ENCODE results near the gene PLPPR4. TPM values are rescaled to one million over a fixed set of nuclear protein-coding genes. Genes with fewer than 3 reads are reported as not detected.
"Not testable (repeated sequence)": the region's sequence is repeated elsewhere in the genome, so short reads cannot be mapped to it uniquely, and the experiment has no call there.

The PLPPR4 gene
- total and polyA plus RNA-seq, 10 donors, result 0.06 to 1.6 (median 0.39) TPM

GRCh38 chr1:99282536-99282935 is 18.2 kb downstream of the PLPPR4 start:
- Histone ChIP-seq H3K9me3 (peaks cover 0 to 4% (median 0%) of the 10 kb centered on the region in 8 donors), H3K36me3 (no peaks in the 10 kb centered on the region), H3K27ac (no peak overlapping the region), H3K4me1 (no peaks in the 10 kb centered on the region), H3K4me3 (no peak overlapping the region), H3K27me3 (replicated peaks in 1 of 7) (no peaks in the 10 kb centered on the region)
- intact Hi-C loops (cut with DNase I; ENCODE audit: low total_unique reads), result no loop called here
- DNase-seq, result no peak
- WGBS, 5 donors, result 25 to 37% (median 30%) methylated on average over 3 of the region's 3 CpGs
- no peak for TF ChIP-seq POLR2A (IDR thresholded peaks at IDR 0.05)
- TF ChIP-seq CTCF (IDR thresholded peaks at IDR 0.05 in 8 of 11, conservative IDR thresholded peaks at IDR 0.05 in 3 of 11), result no peak
- no peak for TF ChIP-seq POLR2AphosphoS5 (IDR thresholded peaks at IDR 0.05)

GRCh38 chr1:99283521-99283920 is 19.2 kb downstream of the PLPPR4 start:
- intact Hi-C loops (cut with DNase I; ENCODE audit: low total_unique reads); H3K27me3 ChIP-seq (replicated peaks in 1 of 7); DNase-seq; H3K4me3 ChIP-seq; H3K9me3 ChIP-seq; H3K36me3 ChIP-seq; H3K4me1 ChIP-seq; H3K27ac ChIP-seq: not testable (repeated sequence)
- WGBS, 5 donors, result 89 to 95% (median 92%) methylated on average over 18 of the region's 18 CpGs

- WGBS, 5 donors, result 71 to 81% (median 77%) methylated on average over 6 of the region's 6 CpGs
- H3K36me3 ChIP-seq, result no peaks in the 10 kb centered on the region
- peaks cover 0 to 14% (median 2%) of the 10 kb centered on the region in 8 donors for H3K9me3 ChIP-seq
- TF ChIP-seq CTCF (IDR thresholded peaks at IDR 0.05 in 8 of 11, conservative IDR thresholded peaks at IDR 0.05 in 3 of 11), result no peak
- no peak for TF ChIP-seq POLR2A (IDR thresholded peaks at IDR 0.05)
- no peak for TF ChIP-seq POLR2AphosphoS5 (IDR thresholded peaks at IDR 0.05)
- H3K4me1 ChIP-seq, result no peaks in the 10 kb centered on the region
- no peak for DNase-seq
- intact Hi-C loops (cut with DNase I; ENCODE audit: low total_unique reads), result no loop called here
- H3K27ac ChIP-seq, result no peak overlapping the region
- H3K4me3 ChIP-seq, result no peak overlapping the region
- H3K27me3 ChIP-seq (replicated peaks in 1 of 7), result no peaks in the 10 kb centered on the region
Measured at GRCh38 chr1:99292886-99293285, 28.6 kb downstream of the PLPPR4 start.

- Histone ChIP-seq H3K9me3 (no peaks in the 10 kb centered on the region), H3K27ac (no peak overlapping the region), H3K4me3 (no peak overlapping the region), H3K36me3 (no peaks in the 10 kb centered on the region), H3K27me3 (replicated peaks in 1 of 7) (no peaks in the 10 kb centered on the region), H3K4me1 (no peaks in the 10 kb centered on the region)
- WGBS, 5 donors, result 83 to 97% (median 86%) methylated on average over 2 of the region's 2 CpGs
- intact Hi-C loops (cut with DNase I; ENCODE audit: low total_unique reads), result no loop called here
- no peak for DNase-seq
- no peak for TF ChIP-seq POLR2AphosphoS5 (IDR thresholded peaks at IDR 0.05)
- no peak for TF ChIP-seq POLR2A (IDR thresholded peaks at IDR 0.05)
- no peak for TF ChIP-seq CTCF (IDR thresholded peaks at IDR 0.05 in 8 of 11, conservative IDR thresholded peaks at IDR 0.05 in 3 of 11)
Measured at GRCh38 chr1:99297923-99298322, 33.6 kb downstream of the PLPPR4 start.

- no peak for TF ChIP-seq POLR2A (IDR thresholded peaks at IDR 0.05)
- no peak for TF ChIP-seq CTCF (IDR thresholded peaks at IDR 0.05 in 8 of 11, conservative IDR thresholded peaks at IDR 0.05 in 3 of 11)
- intact Hi-C loops (cut with DNase I; ENCODE audit: low total_unique reads), result no loop called here
- Histone ChIP-seq H3K27ac (no peak overlapping the region), H3K4me1 (no peaks in the 10 kb centered on the region), H3K36me3 (no peaks in the 10 kb centered on the region), H3K4me3 (no peak overlapping the region), H3K9me3 (peaks cover 0 to 6% (median 0%) of the 10 kb centered on the region in 8 donors), H3K27me3 (replicated peaks in 1 of 7) (no peaks in the 10 kb centered on the region)
- no peak for DNase-seq
- 89 to 95% (median 94%) methylated on average over 5 of the region's 5 CpGs for WGBS, 5 donors
Measured at GRCh38 chr1:99304725-99305282, 40.5 kb downstream of the PLPPR4 start.
